Measurements from ENCODE around the gene GIGYF2.

GIGYF2 gene

GRCh38 chr2:232894251-232894650, 197.1 kb downstream of the GIGYF2 start:
- ATAC-seq: no peak
- TF ChIP-seq ZNF70 (CRISPR knock-in tag; IDR thresholded peaks at IDR 0.05) (no peak), ARNTL (CRISPR knock-in tag; IDR thresholded peaks at IDR 0.05; ENCODE audit: borderline replicate concordance, low read depth) (no peak), ZNF8 (CRISPR knock-in tag; IDR thresholded peaks at IDR 0.05) (no peak), CSDC2 (CRISPR knock-in tag; IDR thresholded peaks at IDR 0.05) (no peak), ISL1 (CRISPR knock-in tag; IDR thresholded peaks at IDR 0.05) (no peak), OSR1 (CRISPR knock-in tag; IDR thresholded peaks at IDR 0.05) (no peak), ZC3H10 (CRISPR knock-in tag; IDR thresholded peaks at IDR 0.05) (no peak), GLIS3 (CRISPR knock-in tag; IDR thresholded peaks at IDR 0.05) (no peak), ESRRG (CRISPR knock-in tag; IDR thresholded peaks at IDR 0.05) (no peak), CREB5 (CRISPR knock-in tag; IDR thresholded peaks at IDR 0.05; ENCODE audit: low read depth) (no peak), TOX (CRISPR knock-in tag; IDR thresholded peaks at IDR 0.05; ENCODE audit: borderline replicate concordance) (no peak), RARB (CRISPR knock-in tag; IDR thresholded peaks at IDR 0.05) (no peak), ZFP30 (CRISPR knock-in tag; IDR thresholded peaks at IDR 0.05) (no peak), TCF4 (CRISPR knock-in tag; IDR thresholded peaks at IDR 0.05; ENCODE audit: borderline replicate concordance) (no peak), SNAI2 (CRISPR knock-in tag; IDR thresholded peaks at IDR 0.05) (no peak)

- TF ChIP-seq ZNF70 (CRISPR knock-in tag; IDR thresholded peaks at IDR 0.05) (no peak), CREB5 (CRISPR knock-in tag; IDR thresholded peaks at IDR 0.05; ENCODE audit: low read depth) (no peak), PATZ1 (CRISPR knock-in tag; IDR thresholded peaks at IDR 0.05; ENCODE audit: borderline replicate concordance) (no peak), ARNTL (CRISPR knock-in tag; IDR thresholded peaks at IDR 0.05; ENCODE audit: borderline replicate concordance, low read depth) (no peak), SNAI2 (CRISPR knock-in tag; IDR thresholded peaks at IDR 0.05) (no peak), TSHZ2 (CRISPR knock-in tag; IDR thresholded peaks at IDR 0.05) (no peak), CSDC2 (CRISPR knock-in tag; IDR thresholded peaks at IDR 0.05) (no peak), GLIS3 (CRISPR knock-in tag; IDR thresholded peaks at IDR 0.05) (no peak), POU6F1 (CRISPR knock-in tag; IDR thresholded peaks at IDR 0.05; ENCODE audit: borderline replicate concordance, low read depth) (no peak), TCF4 (CRISPR knock-in tag; IDR thresholded peaks at IDR 0.05; ENCODE audit: borderline replicate concordance) (no peak), ZFP3 (CRISPR knock-in tag; IDR thresholded peaks at IDR 0.05) (no peak), OSR1 (CRISPR knock-in tag; IDR thresholded peaks at IDR 0.05) (no peak), ZNF565 (CRISPR knock-in tag; conservative IDR thresholded peaks at IDR 0.05; ENCODE audit: low read depth) (no peak), CSRNP3 (CRISPR knock-in tag; IDR thresholded peaks at IDR 0.05) (no peak), ISL1 (CRISPR knock-in tag; IDR thresholded peaks at IDR 0.05) (no peak), TOX (CRISPR knock-in tag; IDR thresholded peaks at IDR 0.05; ENCODE audit: borderline replicate concordance) (no peak), RARB (CRISPR knock-in tag; IDR thresholded peaks at IDR 0.05) (no peak), ZFP30 (CRISPR knock-in tag; IDR thresholded peaks at IDR 0.05) (no peak)
- no peak for ATAC-seq
Observed at GRCh38 chr2:232894746-232895145, 197.6 kb downstream of the GIGYF2 start.

All from SK-N-SH treated with all-trans-retinoic acid at 6 μM for 48 hours (cell line).